Brain pericyte (primary cell): ENCODE measurements around the gene ANOS1.

Experiments
- DNase-seq: peaks from one replicate; pipeline ENCODE4 v3.0.0-alpha.2; 2012; ENCODE audit warnings: low read depth, low spot score

ANOS1 gene

GRCh38 chrX:8720136-8720535 is 11.8 kb downstream of the ANOS1 start:
- no peak for DNase-seq

DNA sequence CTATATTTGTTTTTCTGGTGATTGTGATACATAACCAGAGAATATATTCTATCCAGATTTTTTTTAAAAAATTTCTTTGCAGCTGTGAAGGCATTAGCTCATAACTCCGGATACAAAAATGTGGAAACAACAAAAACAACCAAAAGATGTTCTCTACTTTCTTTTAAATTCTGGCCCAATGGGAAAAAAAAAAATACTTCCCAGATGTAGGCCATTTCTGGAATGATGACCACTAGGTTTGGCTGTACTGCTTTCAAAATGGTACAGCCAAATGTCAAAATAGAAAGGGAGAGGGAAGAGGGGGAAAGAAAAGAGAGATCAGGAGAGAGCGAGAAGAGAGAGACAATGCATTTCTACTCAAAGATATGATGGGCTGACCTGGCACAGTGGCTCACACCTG is 14.6 kb downstream of the ANOS1 start:
- no peak for DNase-seq

DNA sequence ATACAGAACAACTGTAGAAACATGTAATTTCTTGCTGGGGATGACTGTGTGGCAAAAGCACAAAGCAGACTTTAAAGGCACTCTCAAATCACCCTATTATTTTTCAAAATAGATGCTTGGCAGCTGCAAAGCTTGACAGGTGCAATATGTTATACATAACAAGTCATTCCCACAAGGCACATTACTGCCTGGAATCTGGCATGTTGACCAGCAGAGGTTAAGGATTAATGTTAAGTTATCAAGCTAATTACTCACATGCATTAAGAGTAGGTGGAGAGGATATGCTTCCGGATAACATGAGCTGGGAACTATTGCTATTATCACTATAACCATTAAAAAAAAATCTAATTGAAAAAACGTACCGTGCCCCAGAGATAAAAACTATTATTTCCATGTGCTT is 17.8 kb downstream of the ANOS1 start:
- no peak for DNase-seq

GRCh38 chrX:8711401-8711800 is 20.5 kb downstream of the ANOS1 start:
- no peak for DNase-seq

DNA sequence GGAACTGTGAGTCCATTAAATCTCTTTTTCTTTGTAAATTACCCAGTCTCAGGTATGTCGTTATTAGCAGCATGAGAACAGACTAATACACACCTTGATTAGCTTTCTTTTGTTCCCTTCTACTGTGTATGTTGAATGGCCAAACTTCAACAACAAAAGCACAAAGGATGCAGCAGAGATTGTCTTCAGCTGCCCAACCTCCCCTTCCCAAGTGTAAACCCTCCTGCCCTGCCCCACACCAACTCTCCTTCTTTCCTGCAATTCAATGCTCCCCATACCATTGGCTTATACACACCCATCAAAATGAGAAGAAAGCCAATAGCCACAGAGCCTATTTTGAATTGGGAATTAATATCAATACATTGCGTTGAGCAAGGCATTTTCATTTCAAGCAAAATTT is 27.8 kb downstream of the ANOS1 start:
- no peak for DNase-seq

DNA sequence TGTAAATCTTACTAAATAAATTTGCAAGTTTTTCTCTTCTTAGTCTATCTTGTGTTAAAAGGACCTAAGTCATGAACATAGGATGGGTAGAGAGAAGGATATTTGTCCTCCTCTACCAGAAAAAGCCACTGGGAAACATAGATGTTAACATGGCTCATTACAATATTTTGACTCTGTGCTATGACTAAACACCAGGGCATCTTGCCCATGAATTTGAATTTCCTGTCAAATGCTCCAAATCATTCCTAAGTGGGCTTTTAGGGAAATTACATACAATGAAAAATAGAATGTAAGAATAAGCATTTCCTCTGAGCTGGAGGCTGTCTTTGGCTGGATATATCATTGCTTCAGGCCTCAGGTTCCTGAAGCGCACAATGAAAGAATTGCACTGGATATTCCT is 39.1 kb downstream of the ANOS1 start:
- DNase-seq = no peak

DNA sequence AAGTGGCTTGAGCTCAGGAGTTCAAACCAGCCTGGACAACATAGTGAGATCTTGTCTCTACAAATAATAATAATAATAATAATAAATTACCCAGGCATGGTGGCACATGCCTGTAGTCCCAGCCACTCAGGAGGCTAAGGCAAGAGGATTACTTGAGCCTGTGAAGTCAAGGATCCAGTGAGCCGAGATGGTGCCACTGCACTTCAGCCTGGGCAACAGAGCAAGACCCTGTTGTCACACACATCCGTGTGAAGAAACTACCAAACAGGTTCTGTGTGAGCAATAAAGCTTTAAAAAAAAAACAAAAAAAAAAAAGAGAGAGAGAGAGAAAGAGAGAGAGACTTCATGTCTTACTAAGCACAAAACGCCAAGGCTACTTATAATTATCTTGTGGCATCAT is 42.5 kb downstream of the ANOS1 start:
- no peak for DNase-seq

DNA sequence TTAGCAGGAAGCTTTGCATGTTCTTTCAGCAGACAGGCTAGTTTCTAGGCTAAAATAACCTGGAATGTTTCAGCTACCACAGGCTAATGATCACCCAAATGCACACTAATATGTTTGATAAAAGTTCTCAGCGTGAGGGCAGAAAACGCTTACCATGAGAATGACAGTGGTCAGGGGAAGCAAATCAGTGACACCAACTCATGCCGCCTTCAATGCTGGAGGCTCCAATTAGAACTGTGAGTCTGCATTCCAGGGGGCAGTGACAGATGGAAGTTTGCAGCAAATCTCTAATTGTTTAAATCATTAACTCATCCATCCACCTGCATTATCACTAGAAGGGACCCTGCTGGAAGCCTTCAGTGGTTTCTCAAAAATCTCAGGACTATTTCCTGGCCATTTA is 43.2 kb downstream of the ANOS1 start:
- DNase-seq = no peak

GRCh38 chrX:8684201-8684965 is 47.6 kb downstream of the ANOS1 start:
- no peak for DNase-seq

DNA sequence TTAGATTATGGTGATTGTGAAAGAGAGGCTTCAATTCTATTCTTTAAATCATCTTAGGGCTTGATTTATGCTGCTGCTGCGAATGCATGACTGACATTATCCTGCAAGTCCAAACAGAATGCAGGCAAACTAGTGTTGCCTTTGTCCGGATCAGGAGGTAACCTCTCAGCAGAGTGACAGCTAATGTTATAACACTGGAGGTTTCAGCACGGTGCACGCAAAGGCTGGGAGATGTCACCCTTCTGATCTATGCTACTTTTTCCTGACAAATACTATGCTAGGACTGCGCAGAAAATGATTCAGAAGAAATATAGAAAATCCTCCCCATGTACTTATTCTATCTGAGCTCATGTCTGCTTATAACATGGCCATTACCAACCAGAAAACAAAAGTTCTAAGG is 48.2 kb downstream of the ANOS1 start:
- no peak for DNase-seq

DNA sequence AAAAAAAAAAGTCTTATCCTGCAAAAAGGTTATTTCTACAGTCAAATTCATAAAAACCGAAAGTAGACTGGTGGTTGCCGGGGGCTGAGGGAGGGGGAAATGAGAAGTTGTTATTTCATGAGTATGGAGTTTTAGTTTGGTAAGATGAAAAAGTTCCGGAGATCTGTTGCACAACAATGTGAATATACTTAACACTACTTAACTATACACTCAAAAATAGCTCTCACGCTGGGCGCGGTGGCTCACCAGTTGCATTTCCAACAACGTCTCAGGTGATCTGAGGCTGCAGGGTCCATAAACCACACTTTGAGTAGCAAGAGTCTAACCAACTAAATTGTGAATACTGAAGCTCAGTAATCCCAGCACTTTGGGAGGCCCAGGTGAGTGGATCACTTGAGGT is 52.4 kb downstream of the ANOS1 start:
- no peak for DNase-seq

DNA sequence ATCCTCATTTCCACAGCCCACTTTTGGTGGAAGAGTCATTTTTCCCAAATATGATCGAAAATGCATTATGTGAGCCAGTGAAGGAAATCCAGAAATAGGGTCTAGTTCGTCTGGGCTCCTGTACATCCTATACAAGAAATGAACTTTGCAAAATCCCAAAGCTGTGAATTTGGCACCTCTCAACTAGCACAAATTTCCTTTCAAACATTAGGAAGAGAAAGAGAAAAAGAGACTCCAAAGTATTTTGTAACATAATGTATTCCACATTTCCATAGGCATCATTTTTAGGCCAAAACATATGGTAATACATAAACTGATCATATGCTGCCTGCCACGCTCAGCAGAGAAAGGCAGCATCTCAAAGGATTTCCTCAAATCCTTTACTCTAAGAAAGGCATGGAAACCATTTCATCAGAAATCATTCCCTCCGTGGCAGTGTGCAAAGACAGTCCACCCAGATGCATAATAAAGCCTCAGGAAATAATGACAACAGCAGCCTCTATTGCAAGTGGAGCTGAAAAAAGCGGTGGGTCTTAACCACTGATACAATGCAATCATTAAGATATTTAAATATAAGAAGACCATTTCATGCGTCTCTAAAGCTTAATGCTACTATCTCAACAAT is 56.8 kb downstream of the ANOS1 start:
- no peak for DNase-seq

GRCh38 chrX:8673201-8673600 is 58.7 kb downstream of the ANOS1 start:
- no peak for DNase-seq

- DNase-seq = no peak
Observed at GRCh38 chrX:8672176-8672575, 59.8 kb downstream of the ANOS1 start.

- DNase-seq = no peak
Observed at GRCh38 chrX:8668813-8669212, 63.1 kb downstream of the ANOS1 start.

DNA sequence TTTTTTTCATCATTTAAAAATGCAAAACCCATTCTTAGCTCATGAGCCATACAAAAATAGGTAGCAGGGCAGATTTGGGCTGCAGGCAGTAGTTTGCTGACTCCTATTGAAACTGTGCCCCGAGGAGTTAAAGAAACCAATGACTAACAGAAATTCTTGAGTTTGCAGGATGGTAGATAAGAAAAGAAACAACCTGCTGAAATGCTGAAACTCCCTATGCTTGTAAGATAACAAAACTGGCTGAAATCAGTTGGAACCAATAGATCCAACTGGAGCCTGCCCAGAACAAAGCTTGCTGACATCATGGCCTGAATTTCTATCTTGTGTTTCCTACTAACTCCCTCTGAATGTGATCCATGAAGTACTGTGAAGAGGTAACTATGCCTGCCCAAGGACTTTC is 68.6 kb downstream of the ANOS1 start:
- no peak for DNase-seq

DNA sequence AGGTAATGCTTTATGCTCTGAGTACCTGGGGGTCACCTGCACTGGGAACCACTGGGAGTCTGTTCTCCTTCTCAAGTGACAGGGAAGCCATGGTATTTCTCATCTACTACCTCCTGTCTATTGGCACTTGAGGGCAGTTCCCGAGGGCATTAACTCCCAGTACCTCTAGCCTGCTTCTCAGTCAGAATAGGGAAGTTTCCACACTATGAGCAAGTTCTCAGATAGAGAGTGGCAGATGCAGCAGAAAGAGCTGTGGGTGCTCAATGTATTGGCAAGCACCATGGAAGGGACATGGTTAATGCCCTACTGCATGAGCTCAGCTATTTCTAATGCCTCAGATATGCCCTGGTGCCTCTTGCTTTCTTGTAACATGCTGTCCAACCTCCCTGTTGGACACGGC is 74.1 kb downstream of the ANOS1 start:
- DNase-seq = no peak

- no peak for DNase-seq
Observed at GRCh38 chrX:8653956-8654355, 78.0 kb downstream of the ANOS1 start.

GRCh38 chrX:8649969-8650368 is 82.0 kb downstream of the ANOS1 start:
- DNase-seq = no peak

DNA sequence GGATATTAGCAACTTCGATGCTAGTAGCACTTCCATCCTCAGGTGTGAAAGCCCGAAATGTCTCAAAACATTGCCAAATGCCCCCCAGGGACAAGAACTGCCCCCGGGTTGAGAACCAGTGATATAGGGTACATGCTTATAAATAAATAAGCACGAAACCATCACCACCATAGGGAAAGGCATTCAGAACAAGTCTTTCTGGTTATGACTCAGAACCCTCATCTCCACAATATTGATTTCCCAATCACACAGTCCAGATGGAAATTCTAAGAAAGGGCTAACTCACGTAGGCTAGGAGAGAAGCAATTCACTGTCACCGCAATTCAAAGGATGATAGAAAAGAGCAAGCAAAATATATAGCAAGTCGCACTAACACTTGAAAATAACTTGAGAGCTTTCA is 84.8 kb downstream of the ANOS1 start:
- no peak for DNase-seq

DNA sequence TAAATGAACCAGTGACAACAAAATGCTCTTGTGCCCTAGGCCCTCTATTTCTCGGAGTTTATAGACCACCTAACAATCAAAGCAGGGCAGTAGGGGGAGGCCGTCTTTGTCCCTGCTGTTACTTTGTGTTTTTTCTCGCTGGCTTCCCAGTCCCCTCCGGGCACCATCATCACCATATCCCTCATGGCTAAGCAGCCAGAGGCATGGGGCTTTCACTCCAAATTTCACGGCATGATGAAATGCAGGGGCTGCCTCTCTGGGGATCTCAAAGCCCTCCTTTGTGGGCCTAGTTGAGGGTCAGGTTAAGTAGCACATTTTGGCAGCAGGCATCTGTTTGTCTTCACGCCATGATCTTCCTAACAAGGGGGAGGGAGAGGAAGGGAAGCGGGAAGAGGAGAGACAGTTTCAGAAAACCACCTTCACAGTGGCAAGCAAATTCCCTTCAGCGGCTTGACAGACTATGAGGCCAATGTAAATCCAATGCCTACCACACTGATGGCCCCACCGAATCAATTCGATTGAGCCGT is 91.9 kb downstream of the ANOS1 start:
- DNase-seq = no peak

GRCh38 chrX:8636497-8636896 is 95.4 kb downstream of the ANOS1 start:
- no peak for DNase-seq

GRCh38 chrX:8635812-8636211 is 96.1 kb downstream of the ANOS1 start:
- DNase-seq = no peak
